Astrocyte of the cerebellum (primary cell): ENCODE measurements around the gene RGS6.

Experiments
- DNase-seq: peaks from one replicate; pipeline ENCODE4 v3.0.0-alpha.2; 2011; ENCODE audit warnings: low read depth
- H3K4me3 ChIP-seq: 2 replicates; pipeline ENCODE4 v1.5.1; 2011; ENCODE audit warnings: mild to moderate bottlenecking, low read depth, low read length, moderate library complexity
- CTCF ChIP-seq: IDR thresholded peaks from 2 replicates; pipeline ENCODE4 v1.5.1; 2012; ENCODE audit warnings: low read length, low read depth, moderate library complexity, mild to moderate bottlenecking; ENCODE audit errors: missing control alignments
- in situ Hi-C: cut with HindIII; loops from 2 replicates; pipeline ENCODE4 v1.10.0; 2017; ENCODE audit warnings: low sequenced_read_pairs

The RGS6 gene

GRCh38 chr14:72075649-72076334 is 143.6 kb downstream of the RGS6 start:
- TF ChIP-seq CTCF = no peak
- H3K4me3 ChIP-seq = no peak overlapping the region
- DNase-seq = no peak
- in situ Hi-C loops = no loop called here

DNA sequence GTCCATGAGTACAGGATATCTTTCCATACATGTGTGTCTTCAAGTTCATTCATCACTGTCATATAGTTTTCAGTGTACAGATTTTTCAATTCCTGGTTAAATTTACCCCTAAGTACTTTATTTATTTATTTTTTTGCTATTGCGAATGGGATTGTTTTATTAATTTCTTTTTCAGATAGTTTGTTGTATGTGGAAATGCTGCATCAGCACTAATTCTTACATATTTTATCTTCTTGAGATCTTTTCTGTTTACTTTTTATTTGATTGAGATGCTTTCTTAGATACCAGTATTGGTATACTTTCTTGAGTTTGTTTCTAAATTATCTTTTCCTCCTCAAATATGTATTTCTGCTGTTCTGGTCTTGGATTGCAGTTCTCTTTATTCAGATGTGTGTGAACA is 148.9 kb downstream of the RGS6 start:
- H3K4me3 ChIP-seq = no peak overlapping the region
- in situ Hi-C loops = no loop called here
- TF ChIP-seq CTCF = no peak
- DNase-seq = no peak

DNA sequence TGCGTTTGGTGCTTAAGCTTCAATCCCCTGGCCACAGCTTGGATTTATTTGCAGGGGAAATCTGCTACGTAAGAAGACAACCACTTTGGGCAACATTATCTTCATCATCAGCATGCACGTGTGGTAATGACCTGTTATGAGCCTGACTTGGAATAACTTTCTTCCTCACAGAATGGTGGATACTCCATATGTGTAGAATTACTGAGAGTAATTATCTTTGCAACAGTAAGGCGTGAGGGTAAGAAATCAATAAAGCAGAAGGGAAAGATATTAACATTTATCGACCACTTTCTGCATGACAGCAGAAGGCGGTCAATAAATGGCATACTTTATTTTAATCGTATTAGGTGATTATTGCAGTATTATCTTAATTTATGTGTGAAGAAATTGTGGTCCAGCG is 152.7 kb downstream of the RGS6 start:
- in situ Hi-C loops = no loop called here
- no peak overlapping the region for H3K4me3 ChIP-seq
- no peak for TF ChIP-seq CTCF
- DNase-seq = no peak

DNA sequence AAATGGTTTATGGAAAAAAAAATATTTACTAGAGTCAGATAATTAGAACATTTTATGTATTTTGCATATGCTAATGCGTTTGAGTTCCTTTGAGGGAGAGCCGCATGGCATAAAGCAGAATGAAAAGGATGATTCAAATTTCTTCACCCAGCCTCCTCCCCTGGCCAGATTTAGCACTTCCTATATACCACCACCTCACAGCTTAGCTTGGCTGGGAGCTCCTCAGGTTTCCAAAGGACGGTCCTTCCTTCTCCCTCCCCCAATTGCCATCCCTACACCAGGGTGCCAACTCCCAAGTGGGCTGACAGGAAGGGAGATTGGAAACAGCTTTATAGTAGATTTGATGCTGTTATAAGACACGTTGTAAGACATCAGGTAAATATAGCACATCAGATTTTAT is 157.4 kb downstream of the RGS6 start:
- TF ChIP-seq CTCF = no peak
- no peak overlapping the region for H3K4me3 ChIP-seq
- in situ Hi-C loops = no loop called here
- no peak for DNase-seq

- DNase-seq = no peak
- no peak overlapping the region for H3K4me3 ChIP-seq
- TF ChIP-seq CTCF = no peak
- in situ Hi-C loops = no loop called here
Observed at GRCh38 chr14:72094844-72095582, 162.8 kb downstream of the RGS6 start.

DNA sequence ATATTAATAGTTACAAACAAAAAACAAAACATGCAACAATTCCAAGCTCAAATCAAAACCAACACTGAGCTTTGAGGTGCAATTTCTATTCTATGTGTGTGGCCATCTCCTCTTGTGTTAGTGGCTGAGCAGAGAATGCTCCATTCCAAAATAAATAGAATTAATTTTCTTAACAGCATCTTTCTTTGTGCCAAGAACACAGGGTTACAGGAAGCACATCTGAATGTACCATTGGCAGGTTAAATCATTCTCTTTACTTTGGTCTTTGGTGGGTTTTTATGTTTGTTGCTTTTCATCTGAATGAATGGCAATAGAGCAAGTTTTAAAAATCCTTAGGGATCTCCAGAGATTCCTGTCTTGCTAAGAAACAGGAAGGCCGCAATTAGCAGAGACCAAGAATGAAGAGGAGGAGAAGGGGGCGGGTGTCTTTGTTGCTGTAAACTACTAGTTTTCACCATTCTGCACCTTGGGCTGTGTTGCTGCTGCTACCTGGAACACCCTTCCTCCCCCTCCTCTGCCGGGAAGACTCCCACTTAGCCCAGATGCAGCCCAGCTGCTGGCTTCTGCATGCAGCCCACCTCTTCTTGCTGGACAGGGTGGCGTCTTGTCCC is 165.0 kb downstream of the RGS6 start:
- TF ChIP-seq CTCF = no peak
- no peak overlapping the region for H3K4me3 ChIP-seq
- in situ Hi-C loops = no loop called here
- DNase-seq = no peak
